PFSK-1 (cell line): ENCODE measurements around the gene TMEM202.

Experiments
- FOXP2 ChIP-seq: optimal IDR thresholded peaks from 2 replicates; pipeline ENCODE3; 2011; ENCODE audit warnings: borderline replicate concordance, control low read depth, inconsistent platforms; ENCODE audit not compliant: insufficient read depth; ENCODE audit errors: extremely low read length, extremely low read depth
- POLR2AphosphoS5 ChIP-seq: IDR thresholded peaks from 2 replicates; pipeline ENCODE4 v1.6.1; 2012; ENCODE audit warnings: low read depth, mild to moderate bottlenecking, control low read depth, low read length, moderate library complexity
- SIN3A ChIP-seq: IDR thresholded peaks from 2 replicates; pipeline ENCODE4 v1.6.1; 2012; ENCODE audit warnings: mild to moderate bottlenecking, low read length, moderate library complexity, borderline replicate concordance; ENCODE audit not compliant: insufficient read depth
- TAF1 ChIP-seq: IDR thresholded peaks from 2 replicates; pipeline ENCODE4 v1.6.1; 2012; ENCODE audit warnings: low read length, control low read depth, borderline replicate concordance; ENCODE audit not compliant: insufficient read depth
- TF ChIP-seq, protein P1 (sequence below), 2 experiments: IDR thresholded peaks; 2 replicates each; pipeline versions ENCODE4 v1.6.1 to v1.8.0; 2011 to 2012; ENCODE audit warnings: low read depth in 2 of 2, low read length in 2 of 2, control low read depth in 1 of 2, inconsistent platforms in 1 of 2, mild to moderate bottlenecking in 1 of 2, moderate library complexity in 1 of 2; ENCODE audit not compliant: insufficient read depth in 1 of 2

TMEM202 gene

DNA sequence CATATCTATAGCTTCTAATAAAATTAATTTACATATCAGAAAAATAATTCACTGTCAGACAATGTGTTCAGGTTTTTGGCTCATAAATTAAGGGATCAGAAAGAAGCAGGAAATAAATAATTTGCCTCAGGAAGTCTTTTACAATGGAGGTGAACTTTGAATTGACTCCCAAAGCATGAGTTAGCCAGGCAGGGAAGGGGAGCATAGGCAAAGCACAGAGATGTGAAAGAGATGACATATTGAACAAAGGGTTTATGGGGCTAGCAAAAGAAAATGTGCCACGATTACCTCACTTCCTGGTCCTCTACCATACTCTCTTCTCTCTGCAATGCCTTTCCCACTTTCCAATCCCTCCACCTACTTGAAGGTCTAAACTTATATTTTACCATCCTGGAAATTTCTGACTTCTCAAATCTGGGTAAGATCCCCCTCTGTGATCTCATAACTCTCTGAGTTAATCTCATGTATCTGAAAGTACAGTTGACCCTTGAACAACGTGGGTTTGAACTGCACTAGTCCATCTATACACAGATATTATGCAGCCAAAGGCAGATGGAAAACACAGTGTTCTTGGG is 18.2 kb upstream of the TMEM202 start:
- no peak for TF ChIP-seq FOXP2
- TF ChIP-seq, protein P1, sequence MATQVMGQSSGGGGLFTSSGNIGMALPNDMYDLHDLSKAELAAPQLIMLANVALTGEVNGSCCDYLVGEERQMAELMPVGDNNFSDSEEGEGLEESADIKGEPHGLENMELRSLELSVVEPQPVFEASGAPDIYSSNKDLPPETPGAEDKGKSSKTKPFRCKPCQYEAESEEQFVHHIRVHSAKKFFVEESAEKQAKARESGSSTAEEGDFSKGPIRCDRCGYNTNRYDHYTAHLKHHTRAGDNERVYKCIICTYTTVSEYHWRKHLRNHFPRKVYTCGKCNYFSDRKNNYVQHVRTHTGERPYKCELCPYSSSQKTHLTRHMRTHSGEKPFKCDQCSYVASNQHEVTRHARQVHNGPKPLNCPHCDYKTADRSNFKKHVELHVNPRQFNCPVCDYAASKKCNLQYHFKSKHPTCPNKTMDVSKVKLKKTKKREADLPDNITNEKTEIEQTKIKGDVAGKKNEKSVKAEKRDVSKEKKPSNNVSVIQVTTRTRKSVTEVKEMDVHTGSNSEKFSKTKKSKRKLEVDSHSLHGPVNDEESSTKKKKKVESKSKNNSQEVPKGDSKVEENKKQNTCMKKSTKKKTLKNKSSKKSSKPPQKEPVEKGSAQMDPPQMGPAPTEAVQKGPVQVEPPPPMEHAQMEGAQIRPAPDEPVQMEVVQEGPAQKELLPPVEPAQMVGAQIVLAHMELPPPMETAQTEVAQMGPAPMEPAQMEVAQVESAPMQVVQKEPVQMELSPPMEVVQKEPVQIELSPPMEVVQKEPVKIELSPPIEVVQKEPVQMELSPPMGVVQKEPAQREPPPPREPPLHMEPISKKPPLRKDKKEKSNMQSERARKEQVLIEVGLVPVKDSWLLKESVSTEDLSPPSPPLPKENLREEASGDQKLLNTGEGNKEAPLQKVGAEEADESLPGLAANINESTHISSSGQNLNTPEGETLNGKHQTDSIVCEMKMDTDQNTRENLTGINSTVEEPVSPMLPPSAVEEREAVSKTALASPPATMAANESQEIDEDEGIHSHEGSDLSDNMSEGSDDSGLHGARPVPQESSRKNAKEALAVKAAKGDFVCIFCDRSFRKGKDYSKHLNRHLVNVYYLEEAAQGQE (IDR thresholded peaks at IDR 0.05; ENCODE audit: insufficient read depth in 1 of 2, low read depth in 2 of 2, low read length in 2 of 2) = no peak
- no peak for TF ChIP-seq SIN3A
- TF ChIP-seq TAF1 = no peak
- no peak for TF ChIP-seq POLR2AphosphoS5

- TF ChIP-seq, protein P1 (IDR thresholded peaks at IDR 0.05; ENCODE audit: insufficient read depth in 1 of 2, low read depth in 2 of 2, low read length in 2 of 2) = no peak
- TF ChIP-seq POLR2AphosphoS5 (no peak), TAF1 (no peak), SIN3A (no peak), FOXP2 (no peak)
Observed at GRCh38 chr15:72380743-72381142, 17.4 kb upstream of the TMEM202 start.

- TF ChIP-seq POLR2AphosphoS5 (no peak), SIN3A (no peak), TAF1 (no peak), FOXP2 (no peak)
- TF ChIP-seq, protein P1 (IDR thresholded peaks at IDR 0.05; ENCODE audit: insufficient read depth in 1 of 2, low read depth in 2 of 2, low read length in 2 of 2) = no peak
Observed at GRCh38 chr15:72382146-72382545, 16.0 kb upstream of the TMEM202 start.

DNA sequence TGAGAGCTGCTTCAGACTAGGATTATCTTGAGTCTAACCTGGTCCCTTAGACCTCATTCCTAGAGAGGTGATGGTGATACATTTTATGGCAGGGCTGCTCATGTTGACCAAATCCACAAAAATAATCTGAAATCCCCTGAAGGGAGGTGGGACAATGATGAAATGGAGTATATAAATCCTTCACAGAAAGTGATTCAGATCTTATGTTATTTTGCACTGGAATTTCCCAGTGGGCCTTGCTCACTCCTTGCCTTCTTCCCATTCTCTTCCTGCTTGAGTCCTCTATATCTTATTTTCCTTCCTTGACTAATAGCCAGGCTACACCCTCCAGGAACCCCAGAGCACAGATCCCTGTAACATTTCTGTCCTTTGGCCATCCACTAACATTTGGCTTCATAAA is 10.4 kb upstream of the TMEM202 start:
- TF ChIP-seq, protein P1 (IDR thresholded peaks at IDR 0.05; ENCODE audit: insufficient read depth in 1 of 2, low read depth in 2 of 2, low read length in 2 of 2) = no peak
- no peak for TF ChIP-seq FOXP2
- TF ChIP-seq SIN3A = no peak
- TF ChIP-seq POLR2AphosphoS5 = no peak
- TF ChIP-seq TAF1 = no peak

- TF ChIP-seq POLR2AphosphoS5 (no peak), SIN3A (no peak), FOXP2 (no peak), TAF1 (no peak)
Observed at GRCh38 chr15:72389231-72389630, 8.9 kb upstream of the TMEM202 start.
